Fibroblast of skin of right biceps (primary cell): ENCODE results near the gene XPR1.
A peak's percentile ranks its signal among the peaks of the same experiment; 100 is the strongest.
"Not testable (repeated sequence)": the region's sequence is repeated elsewhere in the genome, so short reads cannot be mapped to it uniquely, and the experiment has no call there.

ENCODE experiments used
- DNase-seq: peaks from one replicate; pipeline ENCODE4 v3.0.0-alpha.2; 2013

Gene XPR1

GRCh38 chr1:180646093-180646492 lies 14.3 kb downstream of the XPR1 start:
- no peak for DNase-seq

- DNase-seq, result no peak
These were observed 14.7 kb downstream of the XPR1 start for GRCh38 chr1:180646547-180646946.

- peak; percentile 31 for DNase-seq
These were observed 21.0 kb downstream of the XPR1 start for GRCh38 chr1:180652792-180653191.

- DNase-seq, result no peak
These were observed 30.9 kb downstream of the XPR1 start for GRCh38 chr1:180662709-180663108.

GRCh38 chr1:180670681-180671080 lies 38.9 kb downstream of the XPR1 start:
- no peak for DNase-seq

- peak; percentile 40 for DNase-seq
These were observed 40.3 kb downstream of the XPR1 start for GRCh38 chr1:180672105-180672504.

- no peak for DNase-seq
These were observed 40.7 kb downstream of the XPR1 start for GRCh38 chr1:180672505-180672904.

GRCh38 chr1:180674603-180675530 lies 43.0 kb downstream of the XPR1 start:
- peak; percentile 26 for DNase-seq

- peak; percentile 18 for DNase-seq
These were observed 43.8 kb downstream of the XPR1 start for GRCh38 chr1:180675586-180675985.

- DNase-seq, result peak; percentile 58
These were observed 48.8 kb downstream of the XPR1 start for GRCh38 chr1:180680558-180681144.

GRCh38 chr1:180683117-180683516 lies 51.3 kb downstream of the XPR1 start:
- DNase-seq, result not testable (repeated sequence)

GRCh38 chr1:180691322-180691913 lies 59.6 kb downstream of the XPR1 start:
- DNase-seq, result peak; percentile 7

GRCh38 chr1:180693564-180694244 lies 61.9 kb downstream of the XPR1 start:
- no peak for DNase-seq

GRCh38 chr1:180695282-180695681 lies 63.5 kb downstream of the XPR1 start:
- DNase-seq, result no peak

- no peak for DNase-seq
These were observed 64.5 kb downstream of the XPR1 start for GRCh38 chr1:180696361-180696760.

- no peak for DNase-seq
These were observed 66.8 kb downstream of the XPR1 start for GRCh38 chr1:180698580-180698979.

- not testable (repeated sequence) for DNase-seq
These were observed 70.6 kb downstream of the XPR1 start for GRCh38 chr1:180702376-180702775.

- DNase-seq, result not testable (repeated sequence)
These were observed 78.9 kb downstream of the XPR1 start for GRCh38 chr1:180710746-180711145.

- not testable (repeated sequence) for DNase-seq
These were observed 79.4 kb downstream of the XPR1 start for GRCh38 chr1:180711260-180711659.

GRCh38 chr1:180720753-180721152 lies 88.9 kb downstream of the XPR1 start:
- DNase-seq, result peak; percentile 7

- no peak for DNase-seq
These were observed 90.8 kb downstream of the XPR1 start for GRCh38 chr1:180722586-180722985.

GRCh38 chr1:180724055-180724454 lies 92.2 kb downstream of the XPR1 start:
- no peak for DNase-seq

GRCh38 chr1:180726024-180726423 lies 94.2 kb downstream of the XPR1 start:
- DNase-seq, result not testable (repeated sequence)
